Activated CD8-positive, alpha-beta T cell treated with anti-CD3 and anti-CD28 coated beads for 36 hours (primary cell): ENCODE measurements around the gene LAMP5. TPM values are rescaled to one million over a fixed set of nuclear protein-coding genes. Genes with fewer than 3 reads are reported as not detected.

Experiments used
- ATAC-seq: fragments of 200-7000 bp; cut with Tn5 transposase; one replicate; pipeline ENCODE4 v1.10.0; 2021; ENCODE audit warnings: mild to moderate bottlenecking, moderate library complexity
- CTCF ChIA-PET: fragments of 350-600 bp; sonication (Branson Sonifier 250); formaldehyde crosslinking; loops from one replicate; lab custom pipeline; 2021; ENCODE audit warnings: antibody characterized with exemption; lab: Charles Lee
- POLR2A ChIA-PET: fragments of 350-600 bp; sonication (Branson Sonifier 250); formaldehyde crosslinking; loops from one replicate; lab custom pipeline; 2021; ENCODE audit warnings: antibody characterized with exemption; lab: Charles Lee
- DNase-seq: peaks from one replicate; pipeline ENCODE4 v3.0.0-alpha.2; 2020
- H3K27ac Mint-ChIP-seq: one replicate; pipeline ENCODE4 v1.8.0; 2021; ENCODE audit warnings: mild to moderate bottlenecking, mixed read lengths
- H3K27me3 Mint-ChIP-seq: one replicate; pipeline ENCODE4 v1.8.0; 2021; ENCODE audit warnings: mixed read lengths
- H3K36me3 Mint-ChIP-seq: one replicate; pipeline ENCODE4 v1.8.0; 2021; ENCODE audit warnings: low read depth, mixed read lengths
- H3K4me1 Mint-ChIP-seq: one replicate; pipeline ENCODE4 v1.8.0; 2021; ENCODE audit warnings: low read depth, mixed read lengths
- H3K4me3 Mint-ChIP-seq: one replicate; pipeline ENCODE4 v1.8.0; 2021; ENCODE audit warnings: mild to moderate bottlenecking, moderate library complexity, mixed read lengths
- H3K9me3 Mint-ChIP-seq: one replicate; pipeline ENCODE4 v1.8.0; 2021; ENCODE audit warnings: mixed read lengths
- CTCF ChIP-seq: fragments of 200-600 bp; IDR thresholded peaks from one replicate; pipeline ENCODE4 v1.8.0; 2022; ENCODE audit warnings: antibody characterized with exemption, mild to moderate bottlenecking
- intact Hi-C: fragments of 100-400 bp; cut with micrococcal nuclease; formaldehyde crosslinking; loops from one replicate; pipeline ENCODE4 v1.10.0; 2022
- total RNA-seq, 2 experiments: library from RNA; stranded (reverse); gene quantifications; one replicate each; pipeline ENCODE4 v1.2.3, GENCODE V29; 2021

The LAMP5 gene
- total RNA-seq, 2 experiments from 2014 or later: not detected

GRCh38 chr20:9496155-9496554 is 18.2 kb upstream of the LAMP5 start:
- H3K36me3 Mint-ChIP-seq: no peaks in the 10 kb centered on the region
- TF ChIP-seq CTCF: no peak
- no peaks in the 10 kb centered on the region for H3K4me1 Mint-ChIP-seq
- no peaks in the 10 kb centered on the region for H3K27me3 Mint-ChIP-seq
- no peak for ATAC-seq
- ChIA-PET CTCF (no interaction called here), POLR2A (no interaction called here)
- no peak for DNase-seq
- H3K4me3 Mint-ChIP-seq: no peak overlapping the region
- no peak overlapping the region for H3K27ac Mint-ChIP-seq
- intact Hi-C loops: no loop called here
- peaks cover 3% of the 10 kb centered on the region for H3K9me3 Mint-ChIP-seq

- H3K27ac Mint-ChIP-seq: no peak overlapping the region
- CTCF ChIA-PET: no interaction called here
- peaks cover 2% of the 10 kb centered on the region for H3K27me3 Mint-ChIP-seq
- H3K9me3 Mint-ChIP-seq: peaks cover 3% of the 10 kb centered on the region
- ATAC-seq (no peak), DNase-seq (no peak)
- no peak overlapping the region for H3K4me3 Mint-ChIP-seq
- POLR2A ChIA-PET: no interaction called here
- no peaks in the 10 kb centered on the region for H3K36me3 Mint-ChIP-seq
- intact Hi-C loops: no loop called here
- TF ChIP-seq CTCF: no peak
- H3K4me1 Mint-ChIP-seq: no peaks in the 10 kb centered on the region
Measured at GRCh38 chr20:9498322-9498721, 16.1 kb upstream of the LAMP5 start.

- ChIA-PET CTCF (no interaction called here), POLR2A (no interaction called here)
- ATAC-seq (no peak), DNase-seq (no peak)
- H3K27me3 Mint-ChIP-seq: peaks cover 6% of the 10 kb centered on the region
- H3K36me3 Mint-ChIP-seq: no peaks in the 10 kb centered on the region
- intact Hi-C loops: no loop called here
- H3K4me1 Mint-ChIP-seq: no peaks in the 10 kb centered on the region
- TF ChIP-seq CTCF: no peak
- H3K27ac Mint-ChIP-seq: no peak overlapping the region
- peaks cover 3% of the 10 kb centered on the region for H3K9me3 Mint-ChIP-seq
- H3K4me3 Mint-ChIP-seq: no peak overlapping the region
Measured at GRCh38 chr20:9499126-9499899, 15.1 kb upstream of the LAMP5 start.

GRCh38 chr20:9500121-9500520 is 14.3 kb upstream of the LAMP5 start:
- no peak overlapping the region for H3K27ac Mint-ChIP-seq
- TF ChIP-seq CTCF: no peak
- ATAC-seq (no peak), DNase-seq (no peak)
- no peak overlapping the region for H3K4me3 Mint-ChIP-seq
- CTCF ChIA-PET: no interaction called here
- peaks cover 3% of the 10 kb centered on the region for H3K9me3 Mint-ChIP-seq
- POLR2A ChIA-PET: no interaction called here
- H3K36me3 Mint-ChIP-seq: no peaks in the 10 kb centered on the region
- H3K27me3 Mint-ChIP-seq: peaks cover 6% of the 10 kb centered on the region
- H3K4me1 Mint-ChIP-seq: no peaks in the 10 kb centered on the region
- intact Hi-C loops: no loop called here

GRCh38 chr20:9501473-9501872 is 12.9 kb upstream of the LAMP5 start:
- ChIA-PET POLR2A (no interaction called here), CTCF (no interaction called here)
- no peak for TF ChIP-seq CTCF
- peaks cover 12% of the 10 kb centered on the region for H3K27me3 Mint-ChIP-seq
- H3K36me3 Mint-ChIP-seq: no peaks in the 10 kb centered on the region
- no peak overlapping the region for H3K4me3 Mint-ChIP-seq
- no peak for DNase-seq
- H3K9me3 Mint-ChIP-seq: no peaks in the 10 kb centered on the region
- no peak for ATAC-seq
- H3K27ac Mint-ChIP-seq: no peak overlapping the region
- no peaks in the 10 kb centered on the region for H3K4me1 Mint-ChIP-seq
- intact Hi-C loops: no loop called here
